NCI-H128 (cell line): ENCODE measurements around the gene KCTD5.
"Not testable (repeated sequence)": the region's sequence is repeated elsewhere in the genome, so short reads cannot be mapped to it uniquely, and the experiment has no call there.

ENCODE experiments used
- DNase-seq: peaks from one replicate; lab custom pipeline; 2025; ENCODE audit not compliant: unreplicated experiment; lab: John Stamatoyannopoulos, UW

The KCTD5 gene

DNA sequence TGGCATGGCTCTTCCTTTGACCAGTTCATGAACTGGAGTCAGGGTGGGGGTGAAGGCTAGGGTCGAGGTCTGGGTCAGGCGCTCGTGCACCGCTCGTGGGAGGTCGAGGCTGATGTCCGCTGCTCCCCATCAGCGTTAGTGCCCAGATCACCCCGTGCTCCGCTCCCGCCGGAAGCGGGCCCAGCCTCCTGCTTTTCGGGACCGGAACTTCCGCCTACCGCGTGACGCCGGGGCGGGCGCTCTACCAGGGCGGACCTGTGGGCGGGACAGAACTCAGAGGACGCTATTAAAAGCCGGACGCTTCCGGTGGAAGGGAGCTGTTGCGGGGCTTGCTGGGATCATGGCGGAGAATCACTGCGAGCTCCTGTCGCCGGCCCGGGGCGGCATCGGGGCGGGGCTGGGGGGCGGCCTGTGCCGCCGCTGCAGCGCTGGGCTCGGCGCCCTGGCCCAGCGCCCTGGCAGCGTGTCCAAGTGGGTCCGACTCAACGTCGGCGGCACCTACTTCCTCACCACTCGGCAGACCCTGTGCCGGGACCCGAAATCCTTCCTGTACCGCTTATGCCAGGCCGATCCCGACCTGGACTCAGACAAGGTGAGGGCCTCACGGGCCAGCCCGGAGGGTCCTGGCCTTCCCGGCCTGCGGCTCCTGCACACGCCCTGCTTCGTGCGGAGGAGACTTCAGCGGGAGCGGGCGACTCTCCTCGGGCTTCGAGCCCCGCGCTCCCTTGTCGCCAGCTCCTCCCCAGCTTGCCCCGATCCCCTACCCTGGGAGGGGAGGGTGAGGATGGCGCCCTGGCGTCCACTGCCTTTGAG, at the start of gene KCTD5:
Gene KCTD5 (plus strand): TSS at position 315 of the 813 bp plus-strand sequence. CDS start 26 bp downstream, at position 341.
- peak; percentile 79 for DNase-seq

GRCh38 chr16:2639071-2639721, 43.1 kb upstream of the KCTD5 start:
- DNase-seq: not testable (repeated sequence)

DNA sequence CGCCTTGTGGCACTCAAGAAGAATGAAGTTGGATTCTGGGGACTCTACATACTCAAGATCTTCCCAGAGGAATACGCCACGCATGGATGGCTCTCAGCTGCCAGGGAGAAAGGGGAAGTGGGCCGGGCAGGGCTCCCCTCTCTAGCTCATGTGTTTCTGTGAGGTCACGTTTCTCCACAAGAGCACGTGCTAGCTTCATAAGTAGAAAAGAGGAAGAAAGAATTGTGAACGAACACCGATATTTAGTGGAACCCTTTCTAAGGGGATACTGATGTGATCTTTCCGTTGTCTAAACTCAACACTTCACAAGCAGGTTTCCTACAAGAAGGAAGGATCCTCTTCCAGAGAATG, 42.6 kb upstream of the KCTD5 start:
- not testable (repeated sequence) for DNase-seq

GRCh38 chr16:2642561-2642960, 39.8 kb upstream of the KCTD5 start:
- DNase-seq: not testable (repeated sequence)

DNA sequence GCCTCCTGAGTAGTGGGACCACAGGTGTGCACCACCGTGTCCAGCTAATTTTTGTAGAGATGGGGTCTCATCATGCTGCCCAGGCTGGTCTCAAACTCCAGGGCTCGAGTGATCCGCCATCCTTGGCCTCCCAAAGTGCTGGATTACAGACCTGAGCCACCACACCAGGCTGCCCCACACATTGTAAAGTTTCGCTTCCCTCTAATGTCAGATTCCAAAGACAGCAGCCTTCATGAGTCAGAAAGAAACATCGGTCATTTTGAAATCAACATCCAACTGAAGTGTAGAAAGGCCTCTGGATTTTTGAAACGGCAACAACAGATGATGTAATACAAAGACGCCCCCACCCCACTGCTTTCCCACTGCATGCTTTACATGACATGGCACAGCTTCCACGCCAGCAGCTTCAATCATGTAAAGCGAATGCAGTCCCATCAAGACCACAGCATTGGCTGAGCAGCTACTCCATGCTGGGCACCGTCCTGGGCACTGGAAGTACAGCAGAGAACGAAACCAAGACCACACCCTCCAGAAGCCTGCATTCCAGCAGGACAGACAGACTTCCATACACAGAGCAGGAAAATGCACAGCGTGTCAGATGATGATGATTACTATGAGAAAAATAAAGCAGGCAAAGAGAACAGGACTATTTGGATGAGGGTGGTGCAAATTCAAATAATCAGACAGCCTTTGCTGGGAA, 37.4 kb upstream of the KCTD5 start:
- not testable (repeated sequence) for DNase-seq

GRCh38 chr16:2651268-2651871, 31.0 kb upstream of the KCTD5 start:
- DNase-seq: not testable (repeated sequence)

DNA sequence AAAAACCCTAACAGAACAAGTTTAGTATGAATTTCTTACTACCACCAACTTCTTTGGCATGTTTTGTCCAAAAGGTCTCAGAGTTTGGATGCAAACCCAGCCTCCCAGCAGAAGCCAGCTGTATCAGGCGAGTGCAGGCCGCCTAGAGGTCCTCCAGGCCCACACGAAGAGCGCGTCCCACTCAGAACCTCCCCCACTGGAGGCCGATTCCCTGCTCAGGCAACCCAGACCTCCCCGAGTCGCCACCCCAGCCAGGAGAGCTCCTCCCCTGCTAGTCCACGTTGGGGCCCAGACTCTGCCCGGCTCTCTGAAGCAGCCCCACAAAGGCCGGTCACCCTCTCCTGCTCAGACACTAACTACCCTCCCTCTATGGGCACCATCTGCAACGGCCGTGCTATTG, 28.4 kb upstream of the KCTD5 start:
- DNase-seq: not testable (repeated sequence)

DNA sequence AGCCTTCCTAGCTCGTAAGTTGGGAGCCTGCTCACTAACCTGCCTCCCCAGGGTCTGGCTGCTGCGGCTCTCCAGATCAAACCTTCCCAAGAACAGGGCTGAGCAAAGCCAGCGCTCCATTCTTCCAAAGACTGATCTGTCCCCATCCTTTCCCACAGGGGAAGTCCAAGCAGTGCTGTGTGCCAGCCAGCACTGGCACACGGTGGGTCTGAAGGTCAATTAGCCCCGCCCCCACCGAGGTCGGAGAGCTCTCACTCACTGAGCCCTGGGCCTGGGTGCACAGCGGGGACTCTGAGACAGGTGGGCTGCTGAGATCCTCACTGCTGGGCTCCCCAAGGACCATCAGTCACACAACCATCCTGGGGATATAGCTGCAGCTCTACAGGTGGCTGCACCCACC, 27.4 kb upstream of the KCTD5 start:
- not testable (repeated sequence) for DNase-seq

GRCh38 chr16:2656985-2657384, 25.3 kb upstream of the KCTD5 start:
- no peak for DNase-seq

DNA sequence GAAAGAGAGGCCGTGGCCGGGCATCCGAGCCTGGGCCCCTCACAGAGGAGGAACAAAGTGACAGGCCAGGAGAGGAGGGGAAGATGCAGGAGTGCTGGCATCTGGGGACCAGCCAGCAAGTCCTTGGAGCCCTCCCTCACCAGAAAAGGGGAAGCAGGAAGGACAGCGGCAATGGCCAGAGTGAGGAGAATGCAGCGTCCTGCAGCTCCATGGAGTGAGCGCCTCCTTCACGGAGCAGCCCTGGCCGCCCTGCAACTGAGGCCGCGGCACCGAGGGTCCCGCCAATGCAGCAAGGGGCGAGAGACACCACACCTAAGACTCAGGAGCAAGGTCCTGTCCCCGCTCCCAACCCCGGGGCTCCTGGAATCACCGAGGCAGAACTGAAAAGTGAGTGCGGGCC, 24.5 kb upstream of the KCTD5 start:
- DNase-seq: not testable (repeated sequence)

DNA sequence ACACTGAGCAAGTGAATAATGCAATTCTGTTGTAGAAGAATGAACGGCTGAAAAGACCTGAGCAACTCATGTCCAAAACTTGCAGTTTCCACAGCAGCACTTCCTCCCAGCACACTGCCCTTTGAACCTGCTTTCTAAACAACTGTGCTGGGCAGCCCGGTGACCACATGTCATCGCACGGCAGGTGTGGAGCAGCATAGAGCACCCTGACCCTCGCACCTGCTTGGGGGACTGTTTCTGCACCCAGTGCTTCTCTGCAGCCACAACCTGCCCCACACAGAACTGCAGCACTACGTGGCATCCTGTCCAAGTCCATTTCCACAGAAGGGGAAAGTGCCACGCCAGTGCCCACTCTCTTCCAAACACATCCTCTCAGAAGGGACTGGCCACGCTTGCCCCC, 22.8 kb upstream of the KCTD5 start:
- DNase-seq: not testable (repeated sequence)

DNA sequence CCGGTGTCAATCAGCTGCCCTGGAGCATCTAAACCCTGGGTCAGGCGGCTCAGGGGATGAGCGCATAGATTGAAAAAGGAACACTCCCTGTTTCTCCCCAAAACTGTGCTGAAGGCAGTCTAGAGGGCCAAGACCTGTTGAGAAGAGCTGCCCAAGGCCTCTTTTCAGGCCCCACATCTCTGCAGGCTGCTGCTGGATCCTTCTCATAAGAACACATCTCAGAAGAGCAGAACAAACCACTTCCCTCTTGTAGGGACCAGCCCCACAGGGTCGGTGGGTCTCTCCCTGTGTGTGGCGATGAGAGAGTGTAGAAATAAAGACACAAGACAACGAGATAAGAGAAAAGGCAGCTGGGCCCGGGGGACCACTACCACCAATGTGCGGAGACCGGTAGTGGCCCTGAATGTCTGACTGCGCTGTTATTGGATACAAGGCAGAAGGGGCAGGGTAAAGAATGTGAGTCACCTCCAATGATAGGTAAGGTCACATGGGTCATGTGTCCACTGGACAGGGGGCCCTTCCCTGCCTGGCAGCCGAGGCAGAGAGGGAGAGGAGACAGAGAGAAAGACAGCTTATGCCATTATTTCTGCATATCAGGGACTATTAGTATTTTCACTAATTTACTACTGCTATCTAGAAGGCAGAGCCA, 22.2 kb upstream of the KCTD5 start:
- DNase-seq: not testable (repeated sequence)

- DNase-seq: not testable (repeated sequence)
Measured at GRCh38 chr16:2660755-2661373, 21.5 kb upstream of the KCTD5 start.

- DNase-seq: no peak
Measured at GRCh38 chr16:2663553-2664546, 18.5 kb upstream of the KCTD5 start.

DNA sequence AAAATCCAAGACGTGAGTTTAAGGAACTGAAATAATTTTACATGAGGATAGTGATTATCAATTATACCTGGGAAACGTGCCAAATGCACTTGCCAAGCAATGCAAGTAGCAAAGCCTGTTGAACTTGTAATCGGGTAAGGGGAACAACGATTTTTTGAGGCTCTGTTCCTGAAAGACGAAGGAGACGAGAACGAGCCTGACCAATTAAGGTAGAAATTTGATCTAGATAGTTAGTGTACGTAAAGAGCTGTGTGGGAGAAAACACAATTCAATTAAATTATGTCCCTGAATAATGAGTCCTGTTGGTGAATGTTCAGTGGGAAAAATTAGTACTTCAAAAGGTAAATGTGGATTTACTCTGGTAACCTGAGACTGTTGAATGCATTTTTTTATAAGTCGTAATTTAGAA, 17.7 kb upstream of the KCTD5 start:
- no peak for DNase-seq

- DNase-seq: not testable (repeated sequence)
Measured at GRCh38 chr16:2666671-2667070, 15.7 kb upstream of the KCTD5 start.

- not testable (repeated sequence) for DNase-seq
Measured at GRCh38 chr16:2669587-2669986, 12.7 kb upstream of the KCTD5 start.

- not testable (repeated sequence) for DNase-seq
Measured at GRCh38 chr16:2670017-2670416, 12.3 kb upstream of the KCTD5 start.

- DNase-seq: not testable (repeated sequence)
Measured at GRCh38 chr16:2671193-2671592, 11.1 kb upstream of the KCTD5 start.
